Stimulated activated naive B cell treated with anti-CD40 and anti-IgM and Interleukin-4, amounts not matched to agents 10 μg/mL and 1 μg/mL and 100 μg/mL, for 72 hours (primary cell): ENCODE measurements around the gene MARK3.

Experiments
- ATAC-seq, 2 donors: fragments of 150-1000 bp; cut with Tn5 transposase; replicated peaks; 2 replicates each; pipeline ENCODE4 v1.10.0; 2021; ENCODE audit warnings: moderate library complexity in 1 of 2
- DNase-seq: peaks from one replicate; pipeline ENCODE4 v3.0.0; 2021
- H3K27ac Mint-ChIP-seq: one replicate; pipeline ENCODE4 v1.8.0; 2022; ENCODE audit warnings: mild to moderate bottlenecking, mixed read lengths
- H3K27me3 Mint-ChIP-seq, 2 donors: one replicate each; pipeline ENCODE4 v1.8.0; 2022; ENCODE audit warnings: mixed read lengths in 2 of 2
- H3K36me3 Mint-ChIP-seq, 2 donors: one replicate each; pipeline ENCODE4 v1.8.0; 2022; ENCODE audit warnings: mixed read lengths in 2 of 2, mild to moderate bottlenecking in 1 of 2
- H3K4me1 Mint-ChIP-seq, 2 donors: one replicate each; pipeline ENCODE4 v1.8.0; 2022; ENCODE audit warnings: mixed read lengths in 2 of 2, mild to moderate bottlenecking in 1 of 2
- H3K4me3 Mint-ChIP-seq, 2 donors: one replicate each; pipeline ENCODE4 v1.8.0; 2022; ENCODE audit warnings: mild to moderate bottlenecking in 2 of 2, mixed read lengths in 2 of 2, moderate library complexity in 1 of 2
- H3K9me3 Mint-ChIP-seq, 2 donors: one replicate each; pipeline ENCODE4 v1.8.0; 2022; ENCODE audit warnings: mixed read lengths in 2 of 2, mild to moderate bottlenecking in 1 of 2

MARK3 gene

GRCh38 chr14:103421556-103421955, 36.3 kb downstream of the MARK3 start:
- no peaks in the 10 kb centered on the region for H3K27me3 Mint-ChIP-seq
- H3K4me3 Mint-ChIP-seq = no peak overlapping the region
- peaks cover 21 to 29% of the 10 kb centered on the region in 2 donors for H3K4me1 Mint-ChIP-seq
- H3K9me3 Mint-ChIP-seq = no peaks in the 10 kb centered on the region
- no peak for DNase-seq
- ATAC-seq = no peak
- H3K27ac Mint-ChIP-seq = no peak overlapping the region
- peaks cover 13 to 27% of the 10 kb centered on the region in 2 donors for H3K36me3 Mint-ChIP-seq

- no peak overlapping the region for H3K4me3 Mint-ChIP-seq
- no peaks in the 10 kb centered on the region for H3K9me3 Mint-ChIP-seq
- H3K27ac Mint-ChIP-seq = no peak overlapping the region
- no peak for ATAC-seq
- H3K27me3 Mint-ChIP-seq = no peaks in the 10 kb centered on the region
- H3K36me3 Mint-ChIP-seq = peaks cover 13 to 16% of the 10 kb centered on the region in 2 donors
- H3K4me1 Mint-ChIP-seq = peaks cover 17 to 19% of the 10 kb centered on the region in 2 donors
- DNase-seq = no peak
Observed at GRCh38 chr14:103423050-103423461, 37.8 kb downstream of the MARK3 start.

GRCh38 chr14:103427485-103428443, 42.5 kb downstream of the MARK3 start:
- no peak overlapping the region for H3K4me3 Mint-ChIP-seq
- DNase-seq = peak; percentile 20

DNA sequence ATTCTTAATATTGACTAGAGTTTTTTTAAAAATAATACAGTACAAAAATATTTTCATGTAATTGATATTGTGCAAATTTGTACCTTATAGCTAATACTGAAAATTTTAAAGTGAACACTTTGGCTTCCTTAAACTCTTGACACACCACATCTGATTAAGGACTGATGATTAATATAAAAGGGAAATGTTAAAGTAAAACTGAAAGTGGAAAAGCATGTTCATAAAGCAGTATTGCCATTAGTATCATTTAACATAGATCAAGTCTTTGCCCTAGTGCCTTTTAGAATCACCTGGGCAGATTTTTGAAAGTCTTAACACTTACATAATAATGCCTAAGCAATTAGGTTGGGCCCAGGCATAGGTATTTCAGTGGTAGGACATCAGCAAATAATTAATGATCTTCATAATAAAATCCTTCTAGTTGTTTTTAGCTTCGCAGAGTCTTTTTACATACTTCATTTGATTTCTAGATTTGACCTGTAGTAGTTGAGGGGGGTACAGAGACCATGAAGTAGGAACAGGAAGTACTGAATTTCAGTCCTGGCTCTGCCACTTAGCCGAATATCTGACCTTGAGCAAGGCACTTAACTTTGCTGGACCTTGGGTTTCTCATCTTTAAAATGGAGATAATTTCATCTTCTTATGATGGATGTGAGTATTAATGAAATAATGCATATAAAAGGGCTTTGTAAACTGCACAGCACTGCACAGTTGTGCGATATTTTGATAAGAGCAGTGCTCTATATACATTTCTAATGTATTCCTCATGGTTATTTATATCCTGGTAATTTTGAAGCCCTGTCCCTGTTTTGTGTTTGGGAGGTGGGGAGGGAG, 43.7 kb downstream of the MARK3 start:
- Mint-ChIP-seq H3K4me3 (no peak overlapping the region), H3K36me3 (peaks cover 18 to 22% of the 10 kb centered on the region in 2 donors), H3K27ac (peak overlapping the region; percentile 75), H3K27me3 (no peaks in the 10 kb centered on the region), H3K4me1 (peaks cover 13 to 16% of the 10 kb centered on the region in 2 donors), H3K9me3 (no peaks in the 10 kb centered on the region)
- ATAC-seq (no peak), DNase-seq (no peak)

More at GRCh38 chr14:103427485-103428443, 42.5 kb downstream of the MARK3 start:
- Mint-ChIP-seq H3K9me3 (no peaks in the 10 kb centered on the region), H3K4me1 (peaks cover 14 to 16% of the 10 kb centered on the region in 2 donors), H3K27me3 (no peaks in the 10 kb centered on the region), H3K36me3 (peaks cover 18 to 23% of the 10 kb centered on the region in 2 donors), H3K27ac (peak overlapping the region; percentile 42)
- ATAC-seq = peak; percentile 54 to 74

DNA sequence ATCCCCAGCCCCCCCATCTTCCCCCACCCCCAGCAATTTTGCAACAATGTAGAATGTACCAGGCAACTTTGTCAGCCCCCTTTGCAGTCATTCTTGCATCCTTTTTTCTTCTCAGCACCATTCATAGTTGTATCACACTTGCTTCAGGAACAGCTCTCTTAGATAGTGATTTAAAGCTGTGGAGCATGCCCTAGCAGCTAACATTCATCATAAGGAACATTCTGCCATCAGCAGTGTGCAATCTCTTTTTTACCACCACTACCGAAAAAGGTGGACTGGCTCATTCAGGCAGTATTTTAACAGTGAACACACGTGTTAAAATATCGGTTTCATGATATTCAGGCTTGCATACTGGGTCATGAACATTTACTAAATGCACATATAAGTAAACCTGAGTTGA, 45.1 kb downstream of the MARK3 start:
- Mint-ChIP-seq H3K27me3 (no peaks in the 10 kb centered on the region), H3K4me3 (no peak overlapping the region), H3K9me3 (no peaks in the 10 kb centered on the region), H3K36me3 (peaks cover 16 to 22% of the 10 kb centered on the region in 2 donors), H3K27ac (no peak overlapping the region), H3K4me1 (peaks cover 13% of the 10 kb centered on the region in 2 donors)
- ATAC-seq = no peak
- DNase-seq = no peak

DNA sequence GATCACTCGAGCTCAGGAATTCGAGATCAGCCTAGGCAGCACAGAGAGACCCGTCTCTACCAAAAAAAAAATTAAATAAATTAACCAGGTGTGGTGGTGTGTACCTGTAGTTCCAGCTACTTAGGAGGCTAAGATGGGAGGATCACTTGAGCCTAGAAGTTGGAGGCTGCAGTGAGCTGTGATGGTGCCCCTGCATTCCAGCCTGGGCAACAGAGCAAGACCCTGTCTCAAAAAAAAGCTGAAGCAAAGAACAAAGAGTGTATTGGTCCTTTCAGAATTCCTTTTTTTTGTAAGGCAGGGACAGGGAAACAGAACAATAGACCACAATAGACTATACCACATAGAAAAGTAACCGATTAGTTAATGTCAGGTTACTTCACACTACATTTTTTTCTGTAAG, 47.4 kb downstream of the MARK3 start:
- H3K27me3 Mint-ChIP-seq = no peaks in the 10 kb centered on the region
- no peak overlapping the region for H3K4me3 Mint-ChIP-seq
- peaks cover 8 to 11% of the 10 kb centered on the region in 2 donors for H3K4me1 Mint-ChIP-seq
- ATAC-seq = no peak
- DNase-seq = no peak
- no peaks in the 10 kb centered on the region for H3K9me3 Mint-ChIP-seq
- H3K36me3 Mint-ChIP-seq = peaks cover 18 to 27% of the 10 kb centered on the region in 2 donors
- no peak overlapping the region for H3K27ac Mint-ChIP-seq

- Mint-ChIP-seq H3K4me3 (no peak overlapping the region), H3K36me3 (peaks cover 18 to 26% of the 10 kb centered on the region in 2 donors), H3K27me3 (no peaks in the 10 kb centered on the region), H3K9me3 (no peaks in the 10 kb centered on the region), H3K4me1 (peaks cover 4% of the 10 kb centered on the region in 2 donors), H3K27ac (no peak overlapping the region)
- no peak for DNase-seq
- no peak for ATAC-seq
Observed at GRCh38 chr14:103433916-103434563, 48.8 kb downstream of the MARK3 start.

GRCh38 chr14:103434868-103435442, 49.7 kb downstream of the MARK3 start:
- H3K27ac Mint-ChIP-seq = no peak overlapping the region
- H3K4me3 Mint-ChIP-seq = no peak overlapping the region
- no peaks in the 10 kb centered on the region for H3K27me3 Mint-ChIP-seq
- H3K36me3 Mint-ChIP-seq = peaks cover 26 to 35% of the 10 kb centered on the region in 2 donors
- DNase-seq (no peak), ATAC-seq (no peak)
- peaks cover 0 to 2% of the 10 kb centered on the region in 2 donors for H3K4me1 Mint-ChIP-seq
- H3K9me3 Mint-ChIP-seq = no peaks in the 10 kb centered on the region

DNA sequence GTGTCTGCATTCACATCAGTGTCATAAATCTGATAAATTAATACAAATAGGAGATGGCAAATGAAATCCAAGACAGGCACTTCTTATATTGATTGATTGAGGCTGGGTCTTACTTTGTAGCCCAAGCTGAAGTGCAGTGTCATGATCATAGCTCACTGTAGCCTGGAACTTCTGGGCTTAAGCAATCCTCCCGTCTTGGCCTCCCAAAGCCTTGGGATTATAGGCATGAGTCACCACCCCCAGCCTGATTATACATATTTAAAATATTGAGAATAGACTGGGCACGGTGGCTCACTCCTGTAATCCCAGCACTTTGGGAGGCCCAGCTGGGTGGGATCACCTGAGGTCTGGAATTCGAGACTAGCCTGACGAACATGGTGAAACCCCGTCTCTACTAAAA, 51.3 kb downstream of the MARK3 start:
- Mint-ChIP-seq H3K4me1 (peaks cover 0 to 2% of the 10 kb centered on the region in 2 donors), H3K27ac (no peak overlapping the region), H3K36me3 (peaks cover 23 to 30% of the 10 kb centered on the region in 2 donors), H3K27me3 (no peaks in the 10 kb centered on the region), H3K4me3 (no peak overlapping the region), H3K9me3 (no peaks in the 10 kb centered on the region)
- no peak for DNase-seq
- ATAC-seq = no peak

DNA sequence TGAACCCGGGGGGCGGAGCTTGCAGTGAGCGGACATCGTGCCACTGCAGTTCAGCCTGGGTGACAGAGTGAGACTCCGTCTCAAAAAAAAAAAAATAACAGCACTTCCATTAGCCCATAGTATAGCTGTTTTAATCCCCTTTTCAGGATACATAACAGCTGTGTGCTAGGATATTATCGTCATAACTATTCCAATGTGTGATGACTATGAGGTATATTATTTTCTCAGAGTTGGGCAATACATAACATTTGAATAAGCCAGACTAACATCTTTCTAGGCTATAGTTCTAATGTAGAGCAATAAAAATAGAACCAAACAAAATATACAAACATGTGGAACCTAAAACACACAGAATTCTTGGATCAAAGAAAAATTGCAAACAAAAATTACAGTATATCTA, 57.1 kb downstream of the MARK3 start:
- Mint-ChIP-seq H3K27me3 (no peaks in the 10 kb centered on the region), H3K4me1 (peaks cover 22 to 48% of the 10 kb centered on the region in 2 donors), H3K27ac (no peak overlapping the region), H3K36me3 (peaks cover 25 to 39% of the 10 kb centered on the region in 2 donors), H3K4me3 (peak overlapping the region in 1 of 2 donors; percentile 7), H3K9me3 (peaks cover 0 to 2% of the 10 kb centered on the region in 2 donors)
- ATAC-seq = no peak
- no peak for DNase-seq

DNA sequence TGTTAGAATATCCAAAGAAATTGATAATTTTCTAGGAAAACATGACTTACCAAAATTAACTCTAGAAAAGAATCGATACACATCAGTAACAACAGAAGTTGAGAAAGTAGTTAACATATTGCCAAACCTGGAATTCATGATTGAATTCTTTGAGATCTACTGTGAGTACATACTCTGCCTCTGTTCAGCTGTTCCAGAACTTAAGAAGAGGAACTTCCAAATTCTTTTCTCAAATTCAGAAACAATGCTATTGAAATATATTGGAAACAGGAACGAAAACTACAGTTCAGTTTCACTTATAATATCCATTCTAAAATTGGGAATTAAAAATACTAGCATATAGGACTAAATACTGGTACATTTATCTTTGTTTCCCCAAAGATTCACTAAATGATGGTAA, 57.9 kb downstream of the MARK3 start:
- peak overlapping the region in 1 of 2 donors; percentile 64 for H3K4me3 Mint-ChIP-seq
- H3K9me3 Mint-ChIP-seq = peaks cover 0 to 2% of the 10 kb centered on the region in 2 donors
- no peaks in the 10 kb centered on the region for H3K27me3 Mint-ChIP-seq
- H3K4me1 Mint-ChIP-seq = peaks cover 30 to 56% of the 10 kb centered on the region in 2 donors
- DNase-seq (no peak), ATAC-seq (peak in 1 of 2 donors; percentile 36)
- peak overlapping the region; percentile 57 for H3K27ac Mint-ChIP-seq
- H3K36me3 Mint-ChIP-seq = peaks cover 22 to 39% of the 10 kb centered on the region in 2 donors

- DNase-seq (no peak), ATAC-seq (no peak)
- Mint-ChIP-seq H3K9me3 (peaks cover 0 to 2% of the 10 kb centered on the region in 2 donors), H3K27ac (no peak overlapping the region), H3K4me1 (peaks cover 31 to 60% of the 10 kb centered on the region in 2 donors), H3K36me3 (peaks cover 14 to 28% of the 10 kb centered on the region in 2 donors), H3K27me3 (no peaks in the 10 kb centered on the region), H3K4me3 (no peak overlapping the region)
Observed at GRCh38 chr14:103444837-103445524, 59.8 kb downstream of the MARK3 start.

DNA sequence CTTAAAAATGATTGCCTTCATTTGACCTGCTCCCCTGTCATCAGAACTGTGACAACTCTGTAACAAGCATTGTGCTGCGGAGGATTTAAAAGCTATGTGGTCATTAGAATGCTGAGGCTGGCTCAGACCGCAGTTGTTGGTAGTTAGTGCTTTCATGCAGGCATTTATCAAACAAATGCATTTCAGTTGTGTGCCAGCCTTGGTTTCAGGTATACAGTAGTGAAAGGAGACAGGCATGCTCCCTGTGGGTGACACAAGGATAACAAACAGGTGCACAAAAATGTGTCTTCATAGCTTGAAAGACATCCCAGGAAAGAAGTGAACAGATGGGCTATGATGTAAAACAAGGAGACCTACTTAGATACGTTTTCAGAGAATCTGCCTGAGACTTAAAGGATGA, 60.6 kb downstream of the MARK3 start:
- peaks cover 11 to 28% of the 10 kb centered on the region in 2 donors for H3K36me3 Mint-ChIP-seq
- DNase-seq (no peak), ATAC-seq (no peak)
- H3K4me3 Mint-ChIP-seq = no peak overlapping the region
- H3K4me1 Mint-ChIP-seq = peaks cover 31 to 60% of the 10 kb centered on the region in 2 donors
- no peaks in the 10 kb centered on the region for H3K27me3 Mint-ChIP-seq
- H3K9me3 Mint-ChIP-seq = peaks cover 0 to 2% of the 10 kb centered on the region in 2 donors
- H3K27ac Mint-ChIP-seq = no peak overlapping the region
